ENCODE measurements around the gene ATF2.
A peak's percentile ranks its signal among the peaks of the same experiment; 100 is the strongest.

Gene ATF2

DNA sequence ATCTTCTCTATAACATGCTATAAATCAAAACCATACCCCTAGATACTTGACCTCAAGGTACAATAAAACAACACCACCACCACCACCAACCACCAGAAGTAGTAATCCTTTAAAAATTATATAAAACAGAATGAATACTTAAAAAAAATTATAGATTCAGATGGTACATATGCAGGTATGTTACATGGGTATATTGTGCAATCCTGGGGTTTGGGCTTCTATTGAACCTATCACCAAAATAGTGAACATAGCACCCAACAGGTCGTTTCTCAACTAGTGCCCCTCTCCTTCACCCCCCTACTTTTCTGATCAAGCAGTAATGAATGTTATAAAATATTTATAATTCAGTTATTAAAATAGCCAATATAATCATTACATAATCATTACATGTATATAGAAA, 91.7 kb downstream of the ATF2 start:
- no peak for DNase-seq

DNA sequence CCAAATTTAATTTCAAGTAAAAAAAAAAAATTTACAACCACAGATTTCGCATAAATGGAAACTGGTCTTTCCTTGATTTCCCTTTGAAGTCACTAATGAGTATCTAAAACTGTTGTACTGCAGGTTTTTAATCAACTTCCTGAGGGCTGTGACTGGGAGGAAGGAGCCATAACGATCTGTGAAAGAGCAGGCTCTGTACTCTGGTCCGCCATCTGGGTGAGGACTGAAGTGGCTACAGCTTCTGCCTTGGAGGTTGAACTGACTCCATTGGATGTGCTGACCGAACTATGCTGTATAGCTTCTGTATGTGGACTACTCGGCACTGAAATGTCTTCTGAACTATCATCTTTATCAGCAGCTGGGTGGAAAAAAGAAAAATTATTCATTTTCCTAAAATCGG, 93.5 kb downstream of the ATF2 start:
- no peak for DNase-seq

DNA sequence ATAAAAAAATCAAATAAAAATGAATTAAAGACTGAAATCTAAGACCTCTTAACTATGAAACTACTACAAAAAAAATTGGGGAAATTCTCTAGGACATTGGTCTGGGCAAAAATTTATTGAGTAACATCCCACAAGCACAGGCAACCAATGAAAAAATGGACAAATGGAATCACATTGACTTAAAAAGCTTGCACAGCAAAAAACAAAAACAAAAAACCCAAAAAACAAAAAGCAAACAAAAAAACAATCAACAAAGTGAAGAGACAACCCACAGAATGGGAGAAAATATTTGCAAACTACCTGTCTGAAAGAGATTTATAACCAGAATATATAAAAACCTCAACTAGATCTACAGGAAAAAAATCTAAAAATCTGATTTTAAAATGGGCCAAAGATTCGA, 99.5 kb downstream of the ATF2 start:
- no peak for DNase-seq

DNA sequence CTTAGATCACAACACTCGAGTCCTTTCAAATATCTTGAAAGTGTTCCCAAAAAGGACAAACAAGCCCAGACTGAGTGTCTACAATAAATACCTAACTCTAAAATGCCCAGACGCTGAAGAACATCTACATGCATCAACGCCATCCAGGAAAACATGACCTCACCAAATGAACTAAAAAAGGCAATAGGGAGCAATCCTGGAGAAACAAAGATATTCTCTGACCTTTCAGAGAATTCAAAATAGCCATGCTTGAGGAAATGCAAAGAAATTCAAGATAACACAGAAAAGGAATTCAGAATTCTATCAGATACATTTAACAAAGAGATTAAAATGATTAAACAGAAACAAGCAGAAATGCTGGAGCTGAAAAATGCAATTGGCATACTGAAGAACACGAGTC, 101.6 kb downstream of the ATF2 start:
- DNase-seq, result no peak

DNA sequence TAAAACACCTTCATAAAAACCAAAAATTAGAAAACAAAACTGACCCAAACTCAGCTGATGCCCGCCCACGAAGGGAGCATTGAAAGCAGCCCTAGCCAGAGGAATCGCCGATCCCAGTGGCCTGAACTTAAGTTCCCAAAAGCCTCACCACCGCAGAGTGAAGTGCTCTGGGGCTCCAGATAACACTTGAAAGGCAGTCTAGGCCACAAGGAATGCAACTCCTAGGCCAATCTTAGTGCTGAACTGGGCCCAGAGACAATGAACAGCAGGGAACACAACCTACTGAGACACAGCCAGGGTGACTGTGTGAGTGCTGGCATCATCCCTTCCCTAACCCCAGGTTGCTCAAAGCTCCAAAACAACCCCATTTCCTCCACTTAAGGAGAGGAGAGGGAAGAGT, 103.2 kb downstream of the ATF2 start:
- no peak for DNase-seq

DNA sequence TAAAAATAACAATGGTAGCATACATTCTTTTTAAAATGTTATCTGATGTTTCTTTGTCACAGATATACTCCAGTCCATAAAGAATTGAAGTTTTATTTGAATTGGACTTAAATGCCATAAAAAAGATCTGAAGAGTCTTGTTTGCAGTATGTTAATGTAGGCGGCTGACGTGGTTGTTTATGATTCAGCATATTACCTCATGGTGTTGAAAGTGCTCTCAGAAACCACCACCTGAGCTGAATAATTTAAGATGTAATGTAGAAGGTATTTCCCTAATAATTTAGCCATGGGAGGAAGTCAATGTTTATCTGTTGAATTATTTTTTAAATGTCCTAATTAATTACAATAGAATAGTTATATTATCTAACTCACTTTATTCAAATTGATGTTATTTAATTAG, 104.3 kb downstream of the ATF2 start:
- DNase-seq, result no peak

DNA sequence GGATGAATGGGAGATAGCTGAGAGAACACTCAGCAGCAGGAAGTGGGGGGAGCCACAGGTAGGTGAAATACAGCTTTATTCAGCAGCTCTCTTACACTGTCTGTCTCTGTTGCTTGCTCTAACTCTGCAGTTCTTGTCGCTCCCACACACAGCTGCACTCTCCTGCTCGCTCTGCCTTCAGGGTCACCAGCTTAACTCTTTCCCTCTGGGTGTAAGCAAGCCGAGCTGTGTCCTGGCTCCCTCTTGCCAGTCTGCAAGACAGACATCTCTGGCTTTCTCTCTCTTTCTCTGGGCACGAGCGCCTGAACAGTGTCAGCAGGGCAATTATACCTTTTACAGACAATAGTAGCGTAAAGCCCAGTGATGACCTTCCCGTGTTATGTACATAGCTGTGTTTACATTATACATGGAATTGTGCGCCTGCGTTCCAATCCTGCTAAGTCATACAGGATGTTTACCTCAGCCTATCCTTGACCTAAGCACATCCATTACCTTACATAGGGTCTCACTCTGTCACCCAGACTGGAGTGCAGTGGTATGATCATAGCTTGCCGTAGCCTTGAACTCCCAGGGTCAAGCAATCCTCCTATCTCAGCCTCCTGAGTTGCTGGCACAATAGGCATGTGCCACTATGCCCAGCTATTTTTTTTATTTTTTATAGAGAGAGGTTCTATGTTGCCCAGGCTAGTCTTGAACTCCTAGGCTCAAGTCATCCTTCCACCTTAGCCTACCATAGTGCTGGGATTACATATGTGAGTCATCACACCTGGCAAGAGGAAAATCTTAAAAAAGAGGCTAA, 105.0 kb downstream of the ATF2 start:
- DNase-seq, result no peak

DNA sequence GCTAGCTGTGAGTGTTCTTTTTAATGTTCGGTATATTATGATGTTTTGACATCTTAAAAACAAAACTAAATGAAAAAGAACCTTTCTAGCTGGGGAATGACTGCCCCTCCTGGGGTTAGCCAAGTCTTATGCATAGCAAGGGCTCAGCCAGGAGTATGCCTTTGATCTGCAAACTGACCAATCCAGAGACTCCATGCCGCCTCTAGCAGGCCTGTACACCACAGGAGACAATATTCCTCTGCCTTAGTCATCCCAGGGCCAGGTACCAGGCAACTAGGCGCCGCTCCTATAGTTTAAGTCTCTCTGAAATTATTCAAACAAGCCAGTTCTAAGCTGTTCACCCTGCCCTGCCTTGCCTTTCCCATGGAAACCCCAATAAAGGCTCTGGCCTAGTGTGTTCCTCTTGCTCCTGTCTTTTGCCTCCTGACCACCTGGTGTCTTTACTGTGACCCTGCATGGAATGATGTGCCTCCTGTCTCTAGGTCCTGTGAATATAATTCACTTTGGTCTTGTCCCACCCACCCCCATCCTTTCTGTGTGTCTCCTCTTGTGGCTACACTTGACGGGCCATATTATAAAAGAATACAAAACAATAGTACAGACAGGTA, 110.8 kb downstream of the ATF2 start:
- DNase-seq, result no peak

DNA sequence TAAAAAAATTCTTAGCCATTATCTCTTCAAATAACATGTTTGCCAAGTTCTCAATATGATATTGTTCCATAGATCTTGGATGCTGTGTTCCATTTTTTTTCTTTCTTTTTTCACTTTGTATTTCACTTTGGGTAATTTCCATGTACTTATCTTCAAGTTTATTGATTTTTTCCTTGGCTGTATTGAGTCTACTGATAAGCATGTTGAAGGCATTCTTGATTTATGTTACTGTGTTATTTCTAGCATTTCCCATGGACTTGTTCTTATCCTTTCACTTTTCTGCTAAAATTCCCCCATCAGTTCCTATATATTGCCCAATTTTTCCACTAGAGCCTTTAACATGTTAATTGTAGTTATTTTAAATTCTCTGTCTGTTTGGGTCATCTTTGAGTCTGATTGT, 112.0 kb downstream of the ATF2 start:
- no peak for DNase-seq

DNA sequence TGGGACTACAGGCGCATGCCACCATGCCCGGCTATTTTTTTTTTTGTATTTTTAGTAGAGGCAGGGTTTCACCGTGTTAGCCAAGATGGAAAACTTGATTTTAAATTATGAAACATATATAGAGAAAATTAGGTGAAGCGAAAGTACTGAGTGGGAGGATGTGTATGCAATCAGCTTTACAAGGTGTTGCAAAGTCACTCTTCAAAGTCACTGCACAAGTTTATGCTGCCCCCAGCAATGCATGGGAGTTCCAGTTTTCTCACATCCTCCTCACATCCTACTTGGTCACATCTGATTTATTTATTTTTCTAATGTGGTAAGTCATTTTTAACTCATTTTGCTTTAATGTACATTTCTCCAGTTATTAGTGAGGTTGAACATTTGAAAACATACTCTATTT, 113.7 kb downstream of the ATF2 start:
- DNase-seq, result no peak

DNA sequence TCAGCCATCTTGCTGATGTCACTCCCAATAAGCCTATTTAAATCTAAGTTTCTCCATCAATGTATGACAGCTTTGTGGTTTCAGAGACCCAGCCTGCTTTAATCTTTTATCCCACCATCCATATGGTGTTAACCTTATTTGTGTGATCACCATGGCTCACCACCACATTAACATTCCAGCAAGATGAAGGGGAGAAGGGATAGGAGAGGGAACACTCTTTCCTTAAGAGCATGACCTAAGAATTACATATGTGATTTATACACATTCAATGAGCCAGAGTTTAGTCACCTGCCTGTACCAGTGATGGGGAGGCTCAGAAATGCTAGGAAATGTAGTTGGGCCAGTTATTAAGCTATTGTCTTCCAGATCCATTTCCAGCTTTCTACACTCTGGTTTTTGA, 118.3 kb downstream of the ATF2 start:
- DNase-seq, result no peak

DNA sequence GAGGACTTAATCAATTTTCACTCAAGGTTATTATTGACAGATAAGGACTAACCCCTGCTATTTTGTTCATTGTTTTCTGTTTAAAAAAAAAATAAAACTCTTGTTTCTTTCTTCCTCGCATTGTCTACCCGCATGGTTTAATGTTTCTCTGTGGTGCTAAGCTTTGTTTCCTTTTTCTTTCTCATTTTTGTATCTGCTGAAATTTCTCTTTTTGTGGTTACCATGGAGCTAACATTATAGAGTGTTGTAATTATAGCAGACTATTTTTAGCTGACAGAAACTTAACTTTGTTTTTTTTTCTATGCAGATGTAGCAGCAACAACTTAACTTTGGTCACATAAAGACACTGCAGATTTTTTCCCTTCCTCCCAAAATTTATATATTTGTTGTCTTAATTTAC, 119.7 kb downstream of the ATF2 start:
- DNase-seq, result no peak

DNA sequence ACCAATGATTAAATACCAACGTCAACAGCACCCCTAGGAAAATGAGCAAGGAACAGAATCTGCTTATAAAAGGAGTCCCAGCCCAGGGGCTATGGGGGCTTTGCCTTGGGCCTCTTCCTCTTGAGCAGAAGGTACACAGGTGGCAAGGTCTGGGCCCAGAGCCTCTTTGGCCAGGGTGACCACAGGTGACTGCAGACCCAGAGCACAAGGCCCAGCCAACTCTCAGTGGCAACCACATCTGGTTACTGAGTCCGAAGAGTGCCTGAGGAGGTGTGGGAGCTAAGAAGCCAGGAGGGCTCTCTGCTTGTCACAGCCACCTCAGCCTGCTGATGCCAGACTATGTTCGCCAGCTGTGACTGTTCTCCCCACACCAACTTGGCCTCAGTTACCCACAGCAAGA, 128.5 kb downstream of the ATF2 start:
- DNase-seq, result no peak

DNA sequence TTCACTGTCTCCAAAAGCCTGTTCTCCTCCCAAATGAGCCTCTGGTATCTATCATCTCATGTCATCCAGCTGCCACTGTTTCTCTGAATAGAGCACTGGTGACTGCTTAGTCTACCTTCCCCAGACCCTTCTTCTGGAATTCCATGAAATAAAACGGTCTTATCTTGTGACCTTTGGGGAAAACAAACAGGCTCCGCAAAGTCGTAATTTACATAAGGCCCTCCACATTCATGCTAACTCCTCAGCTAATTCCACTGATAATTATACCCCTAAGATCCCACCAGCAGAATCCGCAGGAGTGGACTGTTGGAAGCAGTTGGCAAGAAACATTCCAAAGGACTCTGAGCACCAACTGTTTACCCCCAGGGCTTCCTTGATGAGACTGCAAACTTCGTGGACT, 129.0 kb downstream of the ATF2 start:
- DNase-seq, result no peak

DNA sequence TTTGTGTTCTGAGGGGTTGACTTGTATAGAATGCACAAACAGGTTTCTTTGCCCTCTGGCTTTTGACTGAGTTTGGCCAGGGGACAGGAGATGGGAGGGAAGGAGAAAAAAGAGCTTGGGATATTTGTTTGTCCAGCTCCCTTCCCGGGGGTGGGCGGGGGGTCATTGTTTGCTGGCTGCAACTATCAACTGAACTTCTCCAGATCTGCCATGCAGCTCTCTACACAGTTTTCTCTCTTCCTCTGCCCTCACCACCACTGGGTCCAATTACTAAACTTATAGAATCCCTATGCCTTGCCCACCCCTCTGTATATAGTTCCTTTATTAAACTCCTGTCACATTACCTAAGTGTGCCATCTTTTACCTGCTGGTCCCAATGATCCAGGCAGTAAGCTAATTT, 130.1 kb downstream of the ATF2 start:
- DNase-seq, result no peak

DNA sequence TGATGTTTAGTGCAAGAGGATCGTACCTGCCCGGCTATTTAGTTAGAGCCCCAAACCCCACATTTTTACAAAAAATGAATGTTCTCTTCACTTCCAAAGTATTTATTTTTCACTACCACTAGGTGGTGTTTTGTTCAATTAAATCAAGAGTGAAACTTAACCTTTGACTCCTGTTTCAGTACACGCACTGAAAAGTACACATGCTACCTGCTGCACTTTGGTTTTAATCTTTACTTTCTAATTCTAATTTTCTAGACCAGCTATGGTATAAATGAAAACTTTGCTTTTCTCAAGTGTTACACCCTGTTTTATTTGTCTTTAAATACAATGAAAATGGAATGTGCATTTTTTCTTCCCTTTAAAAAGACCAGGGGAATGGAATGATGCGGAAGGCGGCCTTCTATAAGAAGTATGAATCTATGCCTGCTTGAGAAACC, 131.4 kb downstream of the ATF2 start:
- peak; percentile 20 for DNase-seq

DNA sequence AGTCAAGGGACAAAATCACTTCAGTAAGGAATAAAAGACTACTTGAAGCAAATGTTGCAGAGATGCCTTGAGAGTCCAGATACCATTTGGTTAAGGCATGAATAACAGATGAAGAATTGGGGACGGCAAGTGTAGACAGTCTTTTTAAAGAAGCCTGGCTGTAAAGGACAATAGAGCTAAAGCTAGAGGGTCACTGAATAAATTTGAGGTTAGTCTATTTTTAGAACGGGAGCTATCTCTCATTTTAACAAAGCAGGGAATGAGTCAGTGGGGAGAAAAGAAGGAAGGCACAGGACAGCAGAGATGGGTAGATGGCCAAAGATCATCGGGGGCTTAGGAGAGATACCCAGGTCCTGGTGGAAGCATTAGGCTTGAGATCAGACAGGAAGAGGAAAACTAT, 132.2 kb downstream of the ATF2 start:
- DNase-seq, result no peak

DNA sequence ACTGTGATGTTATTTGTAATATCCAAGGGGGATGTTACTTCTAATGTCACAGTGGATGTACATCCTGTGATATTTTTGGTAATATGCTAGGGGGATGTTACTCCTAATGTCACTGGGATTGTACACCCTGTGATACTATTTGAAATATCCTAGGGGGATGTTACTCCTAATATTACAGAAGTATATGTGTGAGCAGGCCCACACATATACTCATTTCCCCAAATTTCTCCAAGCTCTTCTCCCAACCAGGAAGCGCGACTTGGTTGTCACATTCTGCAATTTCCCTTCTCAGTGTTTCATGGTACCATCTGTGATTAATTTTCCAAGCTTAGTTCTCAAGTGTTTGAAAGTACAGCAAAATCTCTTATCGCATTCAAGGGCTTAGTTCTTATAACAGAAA, 133.3 kb downstream of the ATF2 start:
- no peak for DNase-seq

DNA sequence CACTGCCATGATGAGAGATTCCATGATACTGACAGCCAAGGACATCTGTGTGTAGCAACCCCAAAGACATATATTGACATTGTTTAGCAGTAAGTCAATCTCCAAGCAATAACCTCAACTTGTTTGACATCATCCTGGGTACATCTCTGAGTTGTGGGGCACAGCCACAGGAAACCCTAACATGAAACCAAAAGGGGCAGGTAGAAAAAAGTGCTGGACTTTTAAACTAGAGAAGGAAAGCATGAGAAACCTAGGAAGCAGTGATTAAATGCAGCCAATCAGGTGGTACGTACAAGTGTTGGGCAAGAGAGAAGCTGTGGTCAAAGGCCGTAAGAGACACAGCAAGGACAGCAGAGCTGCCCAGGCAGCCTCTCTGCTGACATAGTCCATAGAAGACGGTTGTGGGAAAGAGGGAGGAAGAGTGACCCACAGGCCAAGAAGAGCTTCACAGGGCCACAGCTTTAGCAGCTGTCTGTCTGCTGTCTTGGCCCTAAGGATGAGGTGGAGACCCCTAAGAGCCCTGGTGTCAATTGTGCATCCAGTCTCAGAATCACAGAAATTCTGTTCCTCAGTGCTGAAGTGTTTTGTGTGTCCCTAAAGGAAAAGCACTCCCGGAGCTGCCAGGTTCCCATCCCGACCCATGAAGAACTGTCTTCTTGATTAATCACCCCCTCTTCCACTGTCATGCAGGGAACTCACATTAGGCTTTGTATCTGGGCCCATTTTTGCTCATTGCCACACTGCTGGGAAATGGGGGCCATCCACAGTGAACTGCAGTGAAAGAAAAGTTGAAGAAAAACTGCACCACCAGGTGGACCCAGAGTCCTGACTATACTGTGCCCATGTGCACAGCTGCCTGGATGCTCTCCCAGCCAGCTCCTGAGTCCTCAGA, 137.4 kb downstream of the ATF2 start:
- peak; percentile 31 for DNase-seq

DNA sequence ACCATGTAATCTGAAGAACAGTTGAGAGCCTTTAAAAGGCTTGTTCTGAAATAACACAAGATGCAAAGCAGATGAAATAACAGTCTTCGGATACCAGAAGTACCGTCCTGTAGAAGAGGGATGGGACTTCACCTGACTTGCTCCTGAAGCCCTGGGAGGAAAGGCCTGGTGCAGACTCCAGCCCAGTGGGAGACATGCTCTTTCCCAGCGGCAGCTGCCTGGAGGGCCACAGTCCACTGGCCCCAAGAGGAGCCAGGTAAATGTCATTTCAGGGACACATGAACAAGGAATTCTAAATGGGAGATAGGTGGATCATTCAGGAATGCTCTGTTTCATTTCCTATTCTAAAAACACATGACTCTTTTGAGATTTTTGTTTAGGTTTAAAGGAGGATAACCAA, 140.2 kb downstream of the ATF2 start:
- DNase-seq, result no peak

DNA sequence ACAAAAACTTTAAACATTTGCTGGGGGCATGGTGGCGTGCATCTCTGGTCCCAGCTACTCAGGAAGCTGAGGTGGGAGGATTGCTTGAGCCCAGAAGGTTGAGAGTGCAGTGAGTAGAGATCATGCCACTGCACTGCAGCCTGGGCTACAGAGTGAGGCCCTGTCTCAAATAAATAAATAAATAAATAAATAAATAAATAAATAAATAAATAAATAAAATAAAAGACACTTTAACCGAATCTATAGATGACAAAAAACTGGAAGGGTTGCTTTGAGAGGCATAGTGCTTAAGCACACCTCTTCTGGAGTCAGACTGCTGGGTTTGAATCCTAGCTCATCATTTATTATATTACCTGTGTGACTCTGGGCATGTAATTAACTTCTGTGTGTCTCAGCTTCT, 141.6 kb downstream of the ATF2 start:
- no peak for DNase-seq

DNA sequence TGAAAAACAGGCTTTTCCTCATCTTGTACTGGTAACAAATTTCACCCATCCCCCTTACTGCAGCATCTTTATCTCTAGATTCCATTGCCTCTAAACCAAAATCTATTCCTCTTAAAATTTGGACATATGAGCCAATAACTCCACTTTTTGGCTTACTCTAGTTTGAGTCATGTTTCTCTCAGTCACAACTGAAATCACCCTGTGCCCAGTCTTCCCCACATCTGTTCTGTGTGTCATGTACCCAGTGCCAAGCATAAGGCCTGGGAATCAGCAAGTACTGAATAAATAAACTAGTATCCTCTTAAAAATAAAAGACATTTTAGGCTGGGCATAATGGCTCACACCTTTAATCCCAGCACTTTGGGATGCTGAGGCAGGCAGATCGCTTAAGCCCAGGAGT, 142.1 kb downstream of the ATF2 start:
- no peak for DNase-seq

DNA sequence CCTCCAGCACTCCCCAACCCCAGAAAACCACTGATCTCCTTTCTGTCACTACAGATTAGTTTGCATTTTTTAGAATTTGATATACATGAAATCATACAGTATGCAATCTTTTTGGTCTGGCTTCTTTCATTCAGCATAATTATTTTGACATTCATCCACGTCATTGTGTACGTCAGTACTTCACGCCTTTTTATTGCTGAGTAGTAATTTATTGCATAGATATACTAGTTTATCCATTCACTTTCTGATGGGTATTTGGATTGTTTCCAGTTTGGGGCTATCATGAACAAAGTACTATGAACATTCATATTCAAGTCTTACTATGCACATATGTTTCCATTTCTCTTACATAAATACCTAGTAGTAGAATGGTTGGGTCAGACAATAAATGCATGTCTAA, 142.8 kb downstream of the ATF2 start:
- DNase-seq, result no peak

DNA sequence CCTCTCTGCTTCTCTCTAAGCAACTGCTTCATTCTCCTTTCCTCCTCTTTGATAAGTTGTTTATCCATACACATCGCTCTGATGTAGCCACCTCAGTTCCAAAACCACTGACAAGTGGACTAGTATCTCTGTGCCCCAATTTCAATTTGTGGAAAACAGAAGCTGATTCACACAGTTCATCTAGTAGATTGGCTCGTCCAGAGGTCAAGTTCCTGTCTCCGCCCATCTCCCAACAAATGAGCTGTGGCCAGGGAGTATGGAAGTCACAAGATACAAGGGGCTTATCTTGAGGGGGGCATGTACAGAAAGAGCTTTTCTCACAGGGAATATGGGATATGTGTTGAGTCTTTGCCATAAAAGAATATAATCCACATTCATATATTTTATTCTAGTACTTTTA, 145.1 kb downstream of the ATF2 start:
- no peak for DNase-seq

Measured in kidney glomerular epithelial cell (primary cell).